ENCODE results near the gene GLRX5. TPM values are rescaled to one million over a fixed set of nuclear protein-coding genes. Genes with fewer than 3 reads are reported as not detected.
A peak's percentile ranks its signal among the peaks of the same experiment; 100 is the strongest.

The GLRX5 gene
- total RNA-seq = 84.7 TPM
- long read RNA-seq, transcript GLRX5-201 (2 exons, 1,564 nt) = major isoform, 109 of 112 reads
- long read RNA-seq, partial matches to known transcripts = 2 of 112 reads
- long read RNA-seq, other reads (novel, unspliced or antisense) = 1 of 112 reads

- DNase-seq (ENCODE audit: missing footprints) (peak; percentile 97), ATAC-seq (peak; percentile 97)
- intact Hi-C loops (cut with DNase I) = no loop called here
Observed at GRCh38 chr14:95534299-95535225, at the start of gene GLRX5. GLRX5 (plus strand) TSS chr14:95535050; CDS start chr14:95535090, 40 bp downstream.

DNA sequence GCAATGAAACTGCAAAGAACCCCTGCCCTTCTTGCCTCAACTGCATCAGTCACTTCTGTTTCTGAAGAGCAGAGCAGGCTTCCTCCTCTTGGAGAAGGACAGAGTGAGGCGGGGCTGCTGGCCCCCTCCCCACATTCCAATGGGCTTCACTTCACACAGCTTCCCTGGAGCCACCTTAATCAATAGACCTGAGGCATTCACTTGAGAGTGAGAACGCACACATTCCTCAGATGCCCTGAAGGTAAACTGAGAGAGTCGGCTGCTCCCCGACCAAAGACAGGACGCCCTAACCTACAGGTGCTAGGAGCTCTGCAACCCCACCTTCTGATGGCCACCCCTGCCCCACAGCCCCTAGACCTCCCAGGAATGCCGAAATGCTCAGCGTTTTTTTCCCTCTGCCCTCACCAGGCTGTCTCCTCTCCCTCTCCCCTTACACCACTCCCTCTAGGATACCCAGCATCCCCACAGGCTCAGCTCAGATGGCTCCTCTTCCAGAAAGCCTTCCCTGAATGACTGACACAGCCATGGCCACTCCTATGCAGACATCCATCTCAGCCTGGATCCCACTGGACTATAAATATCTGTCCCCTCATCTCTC lies 49.5 kb upstream of the GLRX5 start:
- DNase-seq (ENCODE audit: missing footprints) (no peak), ATAC-seq (no peak)
- intact Hi-C loops (cut with DNase I) = no loop called here

GRCh38 chr14:95486875-95487668 lies 47.8 kb upstream of the GLRX5 start:
- intact Hi-C loops (cut with DNase I) = no loop called here
- DNase-seq (ENCODE audit: missing footprints) = no peak
- ATAC-seq = no peak

GRCh38 chr14:95487669-95488084 lies 47.2 kb upstream of the GLRX5 start:
- intact Hi-C loops (cut with DNase I) = no loop called here
- no peak for ATAC-seq
- no peak for DNase-seq (ENCODE audit: missing footprints)

GRCh38 chr14:95488376-95489213 lies 46.3 kb upstream of the GLRX5 start:
- ATAC-seq (peak; percentile 60), DNase-seq (ENCODE audit: missing footprints) (no peak)
- intact Hi-C loops (cut with DNase I) = loop anchor here (1.0 kb wide), 1 partner anchor 39 kb away; no protein-coding TSS in a partner anchor

GRCh38 chr14:95489214-95490137 lies 45.4 kb upstream of the GLRX5 start:
- ATAC-seq (no peak), DNase-seq (ENCODE audit: missing footprints) (no peak)
- intact Hi-C loops (cut with DNase I) = loop anchor here (1.0 kb wide), 1 partner anchor 38 kb away; no protein-coding TSS in a partner anchor

DNA sequence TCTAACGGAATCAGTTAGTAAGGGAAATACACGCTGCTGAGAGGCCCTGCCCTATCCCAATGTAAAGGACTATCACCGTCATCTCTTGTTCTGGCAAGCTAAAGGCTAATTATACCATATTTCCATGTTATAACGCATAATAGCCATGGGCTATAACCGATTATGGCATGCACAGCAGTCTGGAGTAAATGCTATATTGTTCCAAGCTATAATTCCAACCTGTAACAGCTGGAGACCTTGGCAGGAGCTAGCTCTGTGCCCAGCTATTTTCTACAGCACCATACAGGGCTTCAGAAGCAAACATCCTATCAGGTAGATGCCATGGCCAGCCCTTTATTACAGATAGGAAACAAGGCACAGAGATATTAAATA lies 44.7 kb upstream of the GLRX5 start:
- intact Hi-C loops (cut with DNase I) = no loop called here
- no peak for ATAC-seq
- no peak for DNase-seq (ENCODE audit: missing footprints)

- ATAC-seq (peak; percentile 71), DNase-seq (ENCODE audit: missing footprints) (no peak)
- intact Hi-C loops (cut with DNase I) = no loop called here
Observed at GRCh38 chr14:95490727-95491451, 44.0 kb upstream of the GLRX5 start.

GRCh38 chr14:95491936-95492608 lies 42.8 kb upstream of the GLRX5 start:
- intact Hi-C loops (cut with DNase I) = no loop called here
- ATAC-seq (no peak), DNase-seq (ENCODE audit: missing footprints) (no peak)

DNA sequence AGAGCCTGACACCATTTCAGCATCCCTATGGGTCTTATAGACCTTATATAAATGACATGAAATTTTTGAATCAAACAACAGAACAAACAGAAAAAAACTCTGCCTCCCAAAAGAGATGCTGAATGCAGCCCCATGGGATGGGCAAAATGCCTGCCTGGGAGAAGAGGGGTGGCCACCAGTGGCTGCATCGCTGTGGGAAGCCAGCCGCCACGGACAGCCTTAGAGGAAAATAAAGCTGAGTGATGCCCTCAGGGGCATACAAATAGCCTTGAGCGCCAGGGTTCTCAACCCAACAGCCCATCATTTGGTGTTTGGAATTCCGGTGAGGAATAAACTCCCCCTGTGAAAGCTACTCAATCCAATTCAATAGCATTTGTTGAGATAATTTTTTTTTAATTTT lies 41.3 kb upstream of the GLRX5 start:
- DNase-seq (ENCODE audit: missing footprints) (peak; percentile 56), ATAC-seq (no peak)
- intact Hi-C loops (cut with DNase I) = no loop called here

DNA sequence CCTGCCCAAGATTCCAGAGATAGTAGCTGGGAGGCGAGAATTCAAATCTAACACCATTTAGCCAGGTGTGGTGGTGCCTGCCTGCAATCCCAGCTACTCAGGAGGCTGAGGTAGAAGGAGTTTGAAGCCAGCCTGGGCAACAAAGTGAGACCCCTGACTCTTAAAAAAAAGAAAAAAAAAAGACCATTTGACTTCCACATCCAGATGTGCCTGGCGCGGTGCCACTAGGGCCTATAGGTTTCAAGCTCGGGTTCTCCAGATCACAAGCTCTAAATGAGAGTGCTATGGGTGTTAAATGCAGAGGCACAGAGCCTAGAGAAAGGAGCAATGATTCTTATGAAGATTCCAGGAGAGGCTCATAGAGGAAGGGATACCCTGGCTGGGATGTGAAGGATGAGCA lies 40.9 kb upstream of the GLRX5 start:
- DNase-seq (ENCODE audit: missing footprints) (peak; percentile 75), ATAC-seq (no peak)
- intact Hi-C loops (cut with DNase I) = no loop called here

- intact Hi-C loops (cut with DNase I) = no loop called here
- ATAC-seq = no peak
- DNase-seq (ENCODE audit: missing footprints) = no peak
Observed at GRCh38 chr14:95494456-95494855, 40.4 kb upstream of the GLRX5 start.

DNA sequence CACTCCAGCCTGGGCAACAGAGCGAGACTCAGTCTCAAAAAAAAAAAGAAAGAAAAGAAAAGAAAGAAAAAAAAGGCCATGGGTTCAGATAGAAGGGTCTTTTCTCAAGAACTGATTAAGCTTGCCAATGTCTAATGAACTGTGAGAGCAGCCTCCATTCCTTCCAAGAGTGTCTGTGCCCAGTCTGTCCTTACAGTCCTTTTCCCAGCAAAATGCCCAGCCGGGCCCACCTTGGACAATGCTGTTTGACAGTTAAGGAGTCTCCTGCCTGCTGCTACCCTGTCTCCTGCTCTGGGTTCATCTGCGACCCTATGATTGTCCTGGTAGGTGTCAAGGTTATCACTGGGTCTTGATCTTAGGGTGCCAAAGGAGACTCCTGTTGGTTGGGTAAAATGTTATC lies 39.8 kb upstream of the GLRX5 start:
- DNase-seq (ENCODE audit: missing footprints) = no peak
- ATAC-seq = no peak
- intact Hi-C loops (cut with DNase I) = no loop called here

- ATAC-seq = no peak
- DNase-seq (ENCODE audit: missing footprints) = no peak
- intact Hi-C loops (cut with DNase I) = no loop called here
Observed at GRCh38 chr14:95495538-95496025, 39.3 kb upstream of the GLRX5 start.

GRCh38 chr14:95496111-95496681 lies 38.7 kb upstream of the GLRX5 start:
- intact Hi-C loops (cut with DNase I) = no loop called here
- DNase-seq (ENCODE audit: missing footprints) (no peak), ATAC-seq (no peak)

All from Right ventricle myocardium inferior (tissue), 1 donor.